ENCODE measurements around the gene ADPRS.

DNA sequence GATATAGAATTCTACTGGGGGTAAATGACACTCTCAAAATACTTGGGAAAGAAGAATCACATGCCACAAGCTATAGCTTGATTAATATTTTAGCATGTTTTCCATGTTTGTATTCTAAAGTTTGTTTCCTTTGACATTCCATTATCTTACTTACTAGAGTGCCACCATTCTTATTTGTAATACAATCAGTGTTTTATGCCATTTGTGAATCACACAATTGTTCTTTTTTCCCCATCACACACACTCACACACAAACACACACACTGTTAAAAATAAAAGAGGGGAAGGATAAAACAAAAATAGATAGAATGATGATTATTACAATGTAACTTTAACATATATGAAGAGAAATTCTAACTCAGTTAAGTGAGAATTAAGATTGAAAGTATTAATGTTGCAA is 20.8 kb upstream of the ADPRS start:
- TF ChIP-seq, protein P1, sequence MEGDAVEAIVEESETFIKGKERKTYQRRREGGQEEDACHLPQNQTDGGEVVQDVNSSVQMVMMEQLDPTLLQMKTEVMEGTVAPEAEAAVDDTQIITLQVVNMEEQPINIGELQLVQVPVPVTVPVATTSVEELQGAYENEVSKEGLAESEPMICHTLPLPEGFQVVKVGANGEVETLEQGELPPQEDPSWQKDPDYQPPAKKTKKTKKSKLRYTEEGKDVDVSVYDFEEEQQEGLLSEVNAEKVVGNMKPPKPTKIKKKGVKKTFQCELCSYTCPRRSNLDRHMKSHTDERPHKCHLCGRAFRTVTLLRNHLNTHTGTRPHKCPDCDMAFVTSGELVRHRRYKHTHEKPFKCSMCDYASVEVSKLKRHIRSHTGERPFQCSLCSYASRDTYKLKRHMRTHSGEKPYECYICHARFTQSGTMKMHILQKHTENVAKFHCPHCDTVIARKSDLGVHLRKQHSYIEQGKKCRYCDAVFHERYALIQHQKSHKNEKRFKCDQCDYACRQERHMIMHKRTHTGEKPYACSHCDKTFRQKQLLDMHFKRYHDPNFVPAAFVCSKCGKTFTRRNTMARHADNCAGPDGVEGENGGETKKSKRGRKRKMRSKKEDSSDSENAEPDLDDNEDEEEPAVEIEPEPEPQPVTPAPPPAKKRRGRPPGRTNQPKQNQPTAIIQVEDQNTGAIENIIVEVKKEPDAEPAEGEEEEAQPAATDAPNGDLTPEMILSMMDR (IDR thresholded peaks at IDR 0.05) = no peak
- no peak for TF ChIP-seq POLR2AphosphoS5 (IDR thresholded peaks at IDR 0.05)
